HTERT RPE-1 (cell line): ENCODE results near the gene C2CD4D.
"Not testable (repeated sequence)": the region's sequence is repeated elsewhere in the genome, so short reads cannot be mapped to it uniquely, and the experiment has no call there.

ENCODE experiments used
- in situ Hi-C: fragments of 300-500 bp; cut with MboI; formaldehyde crosslinking; loops from 4 replicates; pipeline ENCODE4 v1.14.3; 2020; ENCODE audit warnings: low sequenced_read_pairs

C2CD4D gene

DNA sequence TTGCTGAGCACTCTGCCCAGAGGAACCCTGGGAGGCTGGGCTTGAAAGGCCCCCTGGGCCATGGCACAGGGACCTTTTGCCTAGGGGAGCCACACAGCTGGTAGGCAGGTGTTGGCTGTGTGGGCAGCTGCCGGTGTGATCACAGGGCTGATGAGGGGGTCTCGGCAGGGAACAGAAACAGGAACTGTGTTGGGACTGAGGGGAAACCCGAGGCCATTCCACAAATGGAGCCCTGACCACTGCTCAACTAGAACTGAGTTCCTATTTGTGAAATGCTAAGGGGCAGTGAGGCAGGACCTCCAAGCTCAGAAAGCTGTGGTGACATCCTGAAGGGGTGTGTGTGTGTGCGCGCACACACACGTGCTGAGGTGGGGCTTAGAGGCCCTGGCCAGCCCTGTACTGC is 20.3 kb upstream of the C2CD4D start:
- in situ Hi-C loops: no loop called here

DNA sequence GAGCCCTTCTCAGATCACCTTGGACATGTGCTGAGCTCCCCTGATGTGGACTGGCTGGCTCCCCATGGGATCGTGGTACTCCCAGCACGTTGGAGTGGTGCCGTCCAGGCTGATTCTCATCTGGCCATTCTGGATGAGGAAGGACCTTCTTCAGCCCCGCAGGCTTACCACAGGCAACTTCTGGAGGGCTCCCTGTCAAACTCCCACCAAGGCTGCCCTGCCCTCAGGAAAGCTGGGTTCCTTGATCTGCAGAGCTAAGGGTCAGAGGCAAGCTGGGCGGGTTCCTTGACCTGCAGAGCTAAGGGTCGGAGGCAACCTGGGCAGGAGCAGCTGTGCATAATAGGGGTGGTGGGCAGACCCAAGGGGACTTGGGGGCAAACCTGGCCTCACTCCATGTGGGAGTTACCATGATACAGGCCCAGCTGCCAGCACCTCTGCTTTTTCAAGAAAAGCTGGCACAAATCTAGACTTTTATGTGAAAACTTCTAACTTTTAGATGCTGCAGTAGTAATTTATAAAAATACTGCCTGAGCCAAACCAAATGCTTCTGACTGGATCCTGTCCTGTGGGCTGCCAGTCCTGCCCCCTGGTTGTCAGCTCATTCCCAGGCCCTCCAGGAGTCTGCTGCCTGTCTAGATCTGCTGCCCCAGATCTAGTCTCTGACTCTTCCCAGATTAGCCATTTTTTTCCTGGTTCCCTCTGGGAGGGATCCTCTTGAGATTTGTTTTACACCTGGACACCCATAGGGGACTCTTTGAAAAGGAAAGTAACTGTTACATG is 19.5 kb upstream of the C2CD4D start:
- in situ Hi-C loops: no loop called here

DNA sequence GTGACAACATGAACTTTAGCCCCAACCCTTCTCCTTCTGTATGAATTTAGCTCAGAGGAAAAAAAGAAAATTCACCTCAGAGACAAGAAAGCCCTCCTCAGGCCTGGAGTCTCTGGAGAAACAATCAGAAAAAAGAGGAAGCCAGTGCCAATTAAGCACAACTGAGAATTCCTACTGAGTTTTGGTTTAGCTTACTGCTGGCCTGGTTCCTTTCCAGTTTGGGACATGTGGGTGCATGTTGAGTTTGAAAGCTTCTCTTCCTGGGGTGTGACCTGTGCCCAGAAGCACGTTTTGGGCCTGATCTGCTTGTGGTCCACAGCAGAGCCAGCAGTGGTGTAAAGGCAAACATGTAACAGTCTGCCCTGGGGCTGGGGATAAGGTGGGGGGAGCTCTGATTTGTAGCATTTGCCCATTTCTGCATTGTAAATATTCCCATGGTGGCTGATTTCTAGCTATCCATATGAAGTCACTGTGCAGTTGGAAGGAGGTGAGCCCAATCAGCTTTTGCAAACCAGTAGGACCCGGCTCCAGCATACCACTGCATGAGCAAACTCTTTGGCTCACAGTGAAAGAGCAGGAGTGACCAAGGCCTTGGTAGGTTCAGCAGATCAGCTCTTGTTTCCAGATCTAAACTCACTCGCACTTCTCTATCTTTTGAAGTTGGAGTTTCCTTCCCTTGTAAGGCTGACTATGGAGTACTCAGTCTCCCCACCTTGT is 18.6 kb upstream of the C2CD4D start:
- in situ Hi-C loops: no loop called here

DNA sequence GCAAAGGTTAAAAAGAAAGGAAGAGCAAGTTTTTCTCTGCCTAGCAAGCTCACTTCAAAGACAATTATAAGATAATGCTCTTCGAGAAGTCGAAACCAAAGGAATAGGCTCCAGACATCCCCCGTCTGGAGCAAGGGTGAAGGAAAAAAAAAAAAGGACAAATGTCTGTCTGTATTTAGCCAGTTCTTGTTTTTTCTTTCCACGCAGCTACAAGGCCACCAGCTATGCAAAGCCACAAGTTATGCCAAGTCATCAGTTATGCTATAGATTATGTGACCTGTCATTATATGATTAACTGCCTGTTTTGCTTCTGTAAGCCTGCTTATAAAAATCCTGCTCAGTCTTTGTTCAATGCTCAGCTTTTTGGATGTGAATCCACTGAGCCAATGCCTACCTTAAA is 16.3 kb upstream of the C2CD4D start:
- in situ Hi-C loops: no loop called here

DNA sequence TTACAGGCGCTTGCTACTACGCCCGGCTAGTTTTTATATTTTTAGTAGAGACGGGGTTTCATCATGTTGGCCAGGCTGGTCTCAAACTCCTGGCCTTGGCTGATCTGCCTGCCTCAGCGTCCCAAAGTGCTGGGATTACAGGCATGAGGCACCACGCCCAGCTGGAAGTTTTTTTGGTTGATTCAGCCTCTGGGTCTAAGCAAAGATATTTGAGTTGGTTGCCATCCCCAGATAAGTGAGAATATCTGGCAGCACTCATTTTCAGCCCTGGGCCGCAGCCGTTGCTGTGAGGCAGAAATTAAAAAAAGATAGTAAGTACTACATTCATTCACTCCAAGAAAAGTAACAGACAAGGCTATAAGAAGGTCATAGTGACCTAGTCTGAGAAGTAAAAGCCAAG is 15.9 kb upstream of the C2CD4D start:
- in situ Hi-C loops: not testable (repeated sequence)

DNA sequence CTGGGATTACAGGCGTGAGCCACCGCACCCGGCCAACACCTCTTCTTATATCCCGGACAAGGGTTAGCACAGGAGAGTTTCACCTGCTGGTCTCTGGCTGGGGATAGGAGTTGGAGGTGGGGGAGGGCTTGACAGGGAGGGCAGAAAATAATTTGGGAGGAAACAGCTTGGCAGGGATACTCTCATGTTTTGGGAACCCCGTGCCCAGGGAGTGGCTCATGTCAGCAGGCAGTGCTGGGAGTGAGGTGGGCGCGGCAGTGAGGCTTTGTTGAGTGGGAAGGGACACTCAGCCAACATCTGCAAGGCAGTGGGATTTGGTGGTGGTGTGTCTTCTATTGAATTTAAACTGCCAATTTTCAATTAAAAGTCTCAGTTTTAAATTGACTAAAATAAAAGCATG is 15.0 kb upstream of the C2CD4D start:
- in situ Hi-C loops: no loop called here

DNA sequence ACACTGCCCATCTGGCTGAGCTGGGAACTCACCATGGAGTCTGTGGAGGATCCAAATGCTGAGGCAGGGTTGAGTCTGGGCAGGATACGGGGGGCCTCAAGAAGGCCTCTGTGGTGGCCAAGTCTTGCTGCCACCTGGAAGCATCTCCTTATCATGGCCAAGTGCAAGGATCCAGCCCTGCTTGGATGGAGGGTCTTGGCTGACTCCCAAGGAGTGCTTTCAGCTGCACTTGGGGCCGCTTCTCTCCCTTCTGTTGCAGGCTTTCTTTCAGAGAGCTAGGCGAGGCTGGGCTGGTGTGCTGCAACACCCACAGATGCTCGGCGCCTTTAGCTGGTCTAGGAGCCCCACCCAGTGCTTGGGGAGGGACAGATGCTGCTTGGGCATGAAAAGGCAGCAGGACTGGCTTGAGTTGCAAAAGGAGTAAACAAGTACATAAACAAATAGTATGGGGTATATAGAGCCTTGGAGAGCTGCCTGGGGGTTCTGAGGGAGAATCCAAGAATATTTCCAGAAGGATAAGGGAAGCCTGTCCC is 13.9 kb upstream of the C2CD4D start, which contains the start of gene THEM5:
THEM5 (minus strand) TSS at position 302 of the 533 bp plus-strand sequence; CDS start at position 155, 147 bp downstream.
- in situ Hi-C loops: no loop called here

DNA sequence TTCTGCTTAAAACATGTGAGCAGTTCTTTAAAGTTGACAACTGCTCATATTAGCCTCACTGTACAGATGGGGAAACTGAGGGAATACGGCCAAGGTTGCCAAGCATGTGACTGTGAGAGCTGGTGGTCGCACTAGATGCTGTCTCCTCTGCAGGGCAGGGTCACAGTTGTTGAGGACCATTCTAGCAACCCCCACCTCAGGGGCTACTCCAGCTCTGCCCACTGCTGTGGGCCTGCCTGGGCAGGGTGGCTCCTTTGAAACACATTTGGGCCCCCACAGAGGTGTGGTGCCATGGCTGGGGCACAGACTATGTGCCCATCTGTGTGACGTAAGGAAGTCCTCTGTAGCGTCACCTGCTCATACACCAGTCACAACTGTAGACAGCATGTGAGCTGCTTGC is 13.1 kb upstream of the C2CD4D start:
- in situ Hi-C loops: no loop called here

DNA sequence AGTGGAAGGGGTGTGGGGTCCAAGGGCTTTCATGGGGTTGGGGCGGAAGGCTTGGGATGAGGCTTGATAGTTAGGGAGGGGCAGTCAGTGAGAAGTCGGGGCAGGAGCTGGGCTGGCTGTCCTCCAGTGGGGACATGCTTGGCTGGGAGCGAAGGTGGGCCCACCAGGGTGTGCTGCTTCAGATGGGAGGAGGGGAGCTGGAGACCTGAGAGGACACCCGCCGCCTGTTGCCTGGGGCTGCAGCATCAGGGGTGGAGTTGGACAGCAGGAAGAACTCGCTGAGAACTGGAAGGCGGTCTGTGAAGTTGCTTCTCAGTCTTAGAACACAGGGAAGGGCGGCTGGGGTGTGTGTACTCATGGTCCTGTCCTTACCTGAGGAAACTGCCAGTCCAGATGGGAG is 12.3 kb upstream of the C2CD4D start:
- in situ Hi-C loops: no loop called here

DNA sequence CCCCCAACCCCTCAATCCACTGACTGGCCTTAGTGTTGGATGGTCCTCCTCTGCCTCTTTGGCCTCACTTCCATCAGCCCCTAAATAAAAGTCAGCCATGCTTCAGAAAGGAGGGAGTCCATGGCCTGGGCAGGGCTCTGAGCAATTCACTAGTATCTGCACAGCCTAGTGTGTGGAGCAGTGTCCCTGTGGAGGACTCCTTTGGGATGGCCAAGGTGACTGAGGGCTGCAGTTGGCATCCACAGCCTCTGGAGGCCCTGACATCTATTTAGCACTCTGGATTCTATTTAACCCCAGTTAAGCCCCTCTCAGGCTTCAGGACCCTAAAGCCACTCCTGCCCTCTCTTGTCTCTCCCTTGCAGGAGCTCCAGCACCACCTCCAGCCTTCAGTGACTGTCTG is 10.3 kb upstream of the C2CD4D start:
- in situ Hi-C loops: no loop called here

DNA sequence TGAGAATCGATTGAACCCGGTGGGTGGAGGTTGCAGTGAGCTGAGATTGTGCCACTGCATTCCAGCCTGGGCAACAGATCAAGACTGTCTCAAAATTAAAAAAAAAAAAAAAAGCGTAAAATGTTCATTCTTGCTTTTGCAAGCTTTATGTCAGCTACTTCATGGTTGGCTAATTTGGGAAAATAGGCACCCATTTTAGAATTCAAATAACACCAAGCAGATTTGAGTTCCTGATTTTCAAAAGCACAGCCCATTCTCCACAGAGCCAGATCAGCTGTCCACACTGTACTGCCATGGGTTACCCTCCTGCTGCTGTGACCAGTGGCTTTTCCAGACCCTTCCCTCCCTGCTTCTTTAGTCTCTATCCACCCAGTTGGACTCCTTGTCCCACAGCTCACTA is 9.5 kb upstream of the C2CD4D start:
- in situ Hi-C loops: no loop called here

DNA sequence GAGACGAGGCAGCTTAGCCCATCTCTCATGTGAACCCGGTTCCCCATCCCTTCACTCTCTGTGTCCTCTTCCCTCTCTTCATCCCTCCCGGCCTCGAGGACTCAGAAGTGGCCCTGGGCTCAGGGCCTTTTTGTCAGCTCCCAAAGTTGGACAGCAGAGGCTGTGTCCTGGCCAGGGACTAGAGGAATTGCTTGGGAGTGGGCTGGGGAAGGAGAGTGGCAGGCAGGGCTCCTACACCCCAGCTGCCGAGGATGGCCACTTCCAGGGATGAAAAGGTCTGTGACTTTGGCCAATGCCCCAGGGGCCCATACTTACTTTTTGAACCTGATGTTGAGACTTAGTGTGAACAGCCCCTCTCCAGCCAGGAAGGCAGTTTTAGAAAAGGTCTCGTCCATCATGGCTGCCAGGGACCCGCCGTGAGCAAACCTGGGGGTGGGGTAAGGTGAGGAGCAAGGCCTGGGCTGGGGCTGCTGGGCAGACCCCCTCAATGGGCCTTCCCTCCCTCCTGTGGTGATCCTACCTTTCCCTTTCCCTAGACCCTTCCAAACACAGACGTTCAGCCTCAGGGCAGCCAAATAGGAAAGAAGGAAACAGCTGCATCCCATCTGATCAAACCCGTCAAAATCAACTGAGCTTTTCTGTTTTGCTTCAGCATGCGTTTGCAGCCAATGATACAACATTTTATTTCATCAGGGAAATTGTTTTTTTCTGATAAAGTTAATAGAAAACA is 8.4 kb upstream of the C2CD4D start:
- in situ Hi-C loops: no loop called here

DNA sequence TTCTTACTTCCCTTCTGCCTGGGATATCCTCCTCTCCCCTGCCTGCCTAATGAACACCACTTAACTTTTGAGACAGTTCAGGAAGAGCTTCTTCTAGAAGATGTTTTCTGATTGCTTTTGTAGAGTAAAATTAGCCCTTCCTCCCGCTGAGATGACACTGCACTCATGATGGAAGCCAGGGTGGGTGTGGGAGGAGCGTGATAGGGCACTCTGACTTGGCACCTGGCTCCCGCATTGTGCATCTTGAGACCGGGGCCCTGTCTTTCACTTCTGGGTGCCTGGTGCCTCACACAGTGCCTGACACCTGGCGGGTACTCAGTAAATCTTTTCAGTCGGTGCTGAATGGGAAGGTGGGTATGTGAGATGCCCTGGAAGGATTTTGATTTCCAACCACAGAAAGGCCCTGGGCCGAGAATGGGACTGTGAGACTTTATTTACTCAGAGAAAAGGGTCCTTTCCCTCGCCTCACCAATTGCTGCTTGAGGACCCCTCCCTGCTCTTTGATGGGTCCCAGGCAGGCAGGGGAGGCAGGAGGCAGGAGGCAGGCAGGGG is 7.1 kb upstream of the C2CD4D start:
- in situ Hi-C loops: no loop called here

DNA sequence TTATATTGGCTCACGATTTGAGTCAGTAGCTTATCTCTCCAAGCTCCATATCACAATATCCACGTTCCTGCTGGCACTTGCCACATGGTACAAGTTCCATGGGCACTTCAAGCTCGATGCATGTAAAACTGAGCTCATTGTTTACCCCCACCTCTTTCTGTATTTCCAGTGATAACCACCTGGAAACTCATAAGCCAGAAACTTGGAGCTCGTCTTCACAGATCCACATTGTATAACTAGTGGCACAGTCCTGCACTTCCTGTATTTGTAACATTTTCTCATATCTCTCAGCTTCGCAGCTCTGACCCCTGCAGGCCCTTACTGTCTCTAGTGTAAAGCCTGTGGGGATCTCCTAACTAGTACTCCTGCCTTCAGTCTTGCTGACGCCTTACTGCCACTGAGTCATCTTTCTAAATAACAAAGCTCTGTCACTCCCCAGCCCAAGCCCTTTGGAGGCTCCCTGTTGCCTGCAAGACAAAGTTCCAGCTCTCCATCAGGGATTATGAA is 6.5 kb upstream of the C2CD4D start:
- in situ Hi-C loops: no loop called here

DNA sequence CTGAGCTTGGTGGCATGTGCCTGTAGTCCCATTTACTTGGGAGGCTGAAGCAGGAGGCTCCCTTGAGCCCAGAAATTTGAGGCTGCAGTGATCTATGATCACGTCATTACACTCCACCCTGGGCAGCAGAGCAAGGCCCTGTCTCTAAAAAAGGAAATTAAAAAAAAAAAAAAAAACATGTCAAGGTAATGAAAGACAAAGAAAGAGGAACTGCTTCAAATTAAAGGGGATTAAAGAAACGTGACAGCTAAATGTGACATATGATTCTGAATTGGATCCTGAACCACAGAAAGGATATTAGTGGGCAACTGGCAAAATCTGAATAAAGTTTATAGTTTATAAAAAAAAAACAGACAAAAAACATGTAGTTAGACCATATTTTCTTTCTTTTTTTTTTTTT is 3.8 kb upstream of the C2CD4D start:
- in situ Hi-C loops: no loop called here

DNA sequence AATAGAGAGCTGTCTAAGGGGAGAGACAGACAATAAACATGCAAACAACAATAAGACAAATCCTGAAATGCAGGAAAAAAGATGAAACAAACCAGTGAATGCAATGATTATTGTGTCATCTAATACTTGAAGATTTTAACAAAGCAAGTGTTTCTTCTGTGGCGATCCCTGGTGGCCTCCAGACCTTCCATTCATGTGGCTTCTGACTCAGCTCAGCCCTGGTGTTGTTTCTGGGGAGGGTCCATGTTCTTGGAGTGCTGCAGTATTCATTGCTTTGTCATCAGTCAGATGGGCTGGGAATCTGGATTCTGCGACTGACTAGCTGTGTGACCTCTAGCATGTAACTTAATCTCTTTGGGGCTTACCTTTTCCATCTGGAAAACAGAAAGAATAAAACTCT is 1.5 kb upstream of the C2CD4D start:
- in situ Hi-C loops: no loop called here

DNA sequence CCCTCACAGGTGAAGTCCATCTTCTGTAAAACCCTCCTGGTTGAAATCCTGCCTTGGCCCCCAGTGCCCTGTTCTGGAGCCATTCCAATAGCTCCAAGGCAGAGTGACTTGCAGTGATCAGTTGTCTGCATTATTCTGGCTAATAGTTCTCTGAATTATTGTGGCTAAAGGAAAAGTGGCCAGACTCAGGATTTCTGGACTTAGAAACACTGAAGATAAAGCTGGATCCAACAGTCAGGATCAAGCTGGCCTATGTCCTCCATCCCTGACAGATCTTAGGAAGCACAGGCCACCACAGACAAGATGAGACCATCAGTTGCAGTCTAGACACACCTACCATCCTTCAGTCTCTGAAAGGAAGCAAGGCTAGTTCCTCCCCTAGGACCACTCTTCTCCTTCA is 801 bp upstream of the C2CD4D start:
- in situ Hi-C loops: no loop called here

DNA sequence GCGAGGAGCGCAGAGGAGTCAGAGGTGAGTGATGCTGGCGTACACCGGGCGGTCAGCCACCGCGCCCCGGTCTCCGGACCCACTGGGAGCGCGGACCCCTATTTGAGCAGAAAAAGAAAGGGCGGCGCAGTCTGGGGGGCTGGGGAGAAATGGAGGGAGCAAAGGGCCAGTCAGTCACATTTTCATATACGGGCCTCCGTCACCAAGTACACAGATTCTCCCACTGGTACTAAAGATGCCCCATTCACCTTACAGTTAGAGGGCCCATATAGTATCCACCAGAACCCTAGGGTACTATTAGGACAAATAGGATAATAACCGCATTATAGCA is 573 bp downstream of the C2CD4D start:
- in situ Hi-C loops: no loop called here

DNA sequence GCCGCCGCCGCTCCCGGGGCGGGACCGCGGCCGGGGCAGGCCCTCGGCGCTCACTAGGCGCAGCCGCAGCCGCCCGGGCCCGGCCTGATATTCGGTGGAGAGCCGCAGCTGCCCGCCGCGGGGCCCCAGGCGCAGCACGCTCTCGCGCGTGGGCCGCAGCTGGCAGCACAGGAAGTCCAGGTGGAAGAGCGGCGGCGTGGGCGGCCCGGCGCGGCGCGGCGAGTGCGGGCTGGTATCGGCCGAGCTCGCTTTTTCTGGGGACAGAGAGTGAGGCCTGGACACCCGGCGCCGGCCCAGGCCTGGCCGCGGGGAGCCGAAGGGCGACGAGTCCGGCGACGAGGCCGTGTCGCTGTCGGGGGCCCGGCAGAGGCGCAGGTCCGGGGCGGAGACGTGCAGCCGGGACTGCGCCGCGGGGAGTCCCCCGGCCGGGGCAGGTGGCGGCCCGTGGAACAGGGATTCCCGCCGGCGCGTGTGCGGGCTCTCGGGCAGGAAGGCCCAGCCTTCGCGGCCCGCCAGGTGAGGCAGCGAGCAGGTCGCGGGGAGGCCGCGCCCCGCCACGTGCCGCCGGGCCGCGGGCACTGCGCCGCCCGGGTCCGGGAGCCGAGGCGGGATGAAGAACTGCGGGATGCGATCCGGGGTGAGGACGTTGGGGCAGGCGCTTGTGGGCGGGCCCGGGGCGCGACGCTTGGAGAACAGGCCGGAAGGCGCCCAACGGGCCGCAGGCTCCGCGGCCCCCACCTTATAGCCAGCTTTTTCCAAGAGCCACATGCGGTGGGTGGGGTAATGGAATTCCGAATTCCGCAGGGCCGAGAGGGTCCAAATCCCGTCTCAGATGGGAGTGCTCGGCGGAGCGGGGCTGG is 1.2 kb downstream of the C2CD4D start:
- in situ Hi-C loops: no loop called here

DNA sequence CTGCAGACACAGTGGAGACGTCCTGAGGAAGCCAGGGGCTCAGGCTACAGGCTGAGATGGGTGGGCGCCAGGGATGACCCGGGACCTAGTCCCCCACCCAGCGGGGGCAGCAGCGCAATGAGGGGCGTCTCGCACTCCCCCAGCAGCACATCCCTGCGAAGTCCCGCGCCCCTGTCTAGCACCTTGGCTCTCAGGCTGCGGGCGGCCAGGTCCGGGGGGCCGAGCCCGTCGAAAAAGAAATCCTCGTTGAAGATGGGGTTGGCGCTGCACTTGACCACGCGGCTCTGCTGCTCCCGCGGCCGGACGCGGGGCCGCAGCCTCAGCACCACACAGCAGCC is 1.8 kb downstream of the C2CD4D start:
- in situ Hi-C loops: no loop called here
